Measurements from ENCODE around the gene FREM1.

- no peak for TF ChIP-seq POLR2A (IDR thresholded peaks at IDR 0.05)
- no peak for TF ChIP-seq CTCF (IDR thresholded peaks at IDR 0.05)
- no peak for TF ChIP-seq POLR2AphosphoS5 (IDR thresholded peaks at IDR 0.05)
Measured at GRCh38 chr9:14912859-14913258, 2.6 kb upstream of the FREM1 start.
